Stimulated activated naive CD8-positive, alpha-beta T cell treated with anti-CD3 and anti-CD28 coated beads, Interleukin-15, amount 100 ng/mL, for 72 hours (primary cell): ENCODE measurements around the gene TAS2R8.
"Not testable (repeated sequence)": the region's sequence is repeated elsewhere in the genome, so short reads cannot be mapped to it uniquely, and the experiment has no call there.

Source experiments
- ATAC-seq: fragments of 150-1000 bp; cut with Tn5 transposase; 2 replicates; pipeline ENCODE4 v1.10.0; 2021; ENCODE audit warnings: mild to moderate bottlenecking, moderate library complexity
- DNase-seq, 2 donors: peaks; one replicate each; pipeline ENCODE4 v3.0.0; 2021 to 2022
- H3K27ac Mint-ChIP-seq, 2 donors: one replicate each; pipeline ENCODE4 v1.8.0; 2022; ENCODE audit warnings: mild to moderate bottlenecking in 2 of 2, mixed read lengths in 2 of 2, moderate library complexity in 2 of 2
- H3K27me3 Mint-ChIP-seq: one replicate; pipeline ENCODE4 v1.8.0; 2022; ENCODE audit warnings: mixed read lengths
- H3K4me1 Mint-ChIP-seq: one replicate; pipeline ENCODE4 v1.8.0; 2022; ENCODE audit warnings: mild to moderate bottlenecking, mixed read lengths
- H3K4me3 Mint-ChIP-seq, 2 donors: one replicate each; pipeline ENCODE4 v1.8.0; 2022; ENCODE audit warnings: mild to moderate bottlenecking in 2 of 2, mixed read lengths in 2 of 2, moderate library complexity in 1 of 2
- H3K9me3 Mint-ChIP-seq, 2 donors: one replicate each; pipeline ENCODE4 v1.8.0; 2022; ENCODE audit warnings: mixed read lengths in 2 of 2

Gene TAS2R8

DNA sequence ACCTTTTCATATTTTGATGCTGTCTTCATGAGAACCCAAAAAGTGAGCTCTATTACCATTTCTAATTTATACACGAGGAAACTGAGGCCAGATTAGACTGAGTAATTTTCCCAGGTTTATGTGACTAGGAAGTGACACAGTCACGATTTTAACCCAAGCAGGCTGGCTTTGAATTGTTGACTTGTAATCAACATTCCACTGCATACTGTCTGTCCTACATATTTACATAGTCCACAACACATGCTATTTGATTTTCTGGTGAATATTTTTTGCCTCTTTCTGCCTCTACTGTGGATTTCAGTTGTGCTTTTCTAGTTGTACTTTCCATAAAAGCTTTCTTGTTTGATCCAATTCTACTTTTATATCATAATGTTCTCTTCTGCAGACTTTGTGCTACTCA is 12.9 kb downstream of the TAS2R8 start:
- H3K4me1 Mint-ChIP-seq = no peaks in the 10 kb centered on the region
- no peak for DNase-seq

DNA sequence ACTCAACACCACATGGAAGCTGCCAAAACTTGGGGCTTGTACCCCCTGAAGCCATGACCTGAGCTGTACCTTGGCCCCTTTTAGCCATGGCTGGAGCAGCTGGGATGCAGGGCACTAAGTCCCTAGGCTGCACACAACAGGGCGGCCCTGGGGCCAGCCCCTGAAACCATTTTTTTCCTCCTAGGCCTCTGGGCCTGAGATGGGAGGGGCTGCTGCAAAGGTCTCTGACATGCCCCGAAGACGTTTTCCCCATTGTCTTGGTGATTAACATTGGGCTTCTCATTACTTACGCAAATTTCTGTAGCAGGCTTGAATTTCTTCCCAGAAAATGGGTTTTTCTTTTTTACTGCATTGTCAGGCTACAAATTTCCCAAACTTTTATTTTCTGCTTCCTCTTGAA is 15.3 kb downstream of the TAS2R8 start:
- H3K27ac Mint-ChIP-seq, H3K9me3 Mint-ChIP-seq, ATAC-seq, H3K4me1 Mint-ChIP-seq, DNase-seq, H3K4me3 Mint-ChIP-seq: not testable (repeated sequence)
- peaks cover 19% of the 10 kb centered on the region for H3K27me3 Mint-ChIP-seq

More for the DNA sequence above, 12.9 kb downstream of the TAS2R8 start:
- ATAC-seq = no peak
- peaks cover 7 to 8% of the 10 kb centered on the region in 2 donors for H3K9me3 Mint-ChIP-seq
- H3K27me3 Mint-ChIP-seq = peaks cover 31% of the 10 kb centered on the region
- no peak overlapping the region for H3K27ac Mint-ChIP-seq
- H3K4me3 Mint-ChIP-seq = no peak overlapping the region

DNA sequence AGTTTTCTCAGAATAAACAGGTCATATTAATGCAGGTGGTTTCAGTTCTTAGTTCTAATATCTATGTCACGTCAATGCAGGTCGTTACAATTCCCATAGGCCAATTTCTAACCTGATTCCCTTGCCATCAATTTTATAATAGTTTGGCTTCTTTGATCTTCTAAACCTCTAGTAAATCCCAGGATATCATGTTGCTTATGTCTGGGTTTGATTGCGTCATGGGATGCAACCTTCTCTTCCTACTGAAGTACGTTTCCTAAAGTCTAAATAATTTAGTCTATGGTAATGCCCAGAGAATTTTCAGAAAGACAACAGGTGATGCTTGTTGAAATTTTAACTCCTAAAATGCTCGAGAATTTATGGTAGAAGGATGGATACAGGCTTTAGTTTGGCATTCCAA is 23.8 kb downstream of the TAS2R8 start:
- no peak for ATAC-seq
- Mint-ChIP-seq H3K9me3 (no peaks in the 10 kb centered on the region), H3K4me3 (no peak overlapping the region), H3K4me1 (no peaks in the 10 kb centered on the region), H3K27me3 (peaks cover 7% of the 10 kb centered on the region), H3K27ac (no peak overlapping the region)
- no peak for DNase-seq

DNA sequence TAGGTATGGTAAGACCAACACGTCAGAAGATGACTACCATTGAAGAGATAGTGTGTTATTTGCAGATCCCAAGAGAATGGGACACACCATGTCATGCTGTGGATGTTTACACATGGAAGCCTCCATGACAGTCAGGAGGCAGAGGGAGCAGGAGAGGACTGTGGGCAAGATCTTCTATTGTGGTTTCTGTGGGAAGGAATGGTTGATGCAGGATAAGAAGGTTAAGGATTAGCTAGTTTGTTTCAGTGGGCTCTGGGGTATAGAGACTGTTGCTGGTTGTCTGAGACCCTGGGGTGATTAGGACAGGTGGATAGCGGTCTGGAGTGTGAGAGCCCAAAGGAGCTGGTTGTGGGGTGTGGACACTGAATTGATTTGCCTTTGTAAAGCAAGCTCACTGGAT is 28.0 kb downstream of the TAS2R8 start:
- no peak overlapping the region for H3K27ac Mint-ChIP-seq
- peaks cover 13% of the 10 kb centered on the region for H3K27me3 Mint-ChIP-seq
- DNase-seq (no peak), ATAC-seq (no peak)
- no peak overlapping the region for H3K4me3 Mint-ChIP-seq
- H3K9me3 Mint-ChIP-seq = no peaks in the 10 kb centered on the region
- no peaks in the 10 kb centered on the region for H3K4me1 Mint-ChIP-seq

DNA sequence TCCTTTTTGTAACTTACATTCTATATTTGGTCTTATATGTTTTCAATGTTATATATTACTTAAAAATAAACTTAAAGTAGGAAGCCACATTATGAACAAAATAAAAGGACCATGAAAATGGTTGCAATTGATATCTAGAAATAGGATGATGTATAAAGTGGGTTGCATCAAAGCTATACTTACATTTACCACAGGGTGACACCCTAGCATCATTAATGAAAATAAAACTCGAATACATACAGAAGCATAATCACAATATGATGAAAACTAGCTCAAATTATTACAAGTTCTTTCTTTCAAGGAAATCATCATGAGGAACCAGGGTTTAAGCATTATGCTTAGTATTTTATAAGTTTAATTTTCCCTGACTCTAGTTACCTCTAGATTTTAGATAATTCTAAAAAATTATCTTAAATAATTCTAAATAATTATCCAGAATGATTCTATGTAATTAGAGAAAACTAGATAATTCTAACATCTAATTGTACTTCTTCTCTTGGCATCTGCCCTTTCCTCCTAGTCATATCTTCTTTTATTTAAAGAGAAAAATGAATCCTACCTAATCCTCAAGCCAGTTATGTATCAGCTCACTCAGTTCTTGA is 35.9 kb downstream of the TAS2R8 start:
- Mint-ChIP-seq H3K4me3 (no peak overlapping the region), H3K27me3 (peaks cover 54% of the 10 kb centered on the region), H3K4me1 (no peaks in the 10 kb centered on the region), H3K9me3 (no peaks in the 10 kb centered on the region), H3K27ac (no peak overlapping the region)
- DNase-seq (no peak), ATAC-seq (peak; percentile 66)

DNA sequence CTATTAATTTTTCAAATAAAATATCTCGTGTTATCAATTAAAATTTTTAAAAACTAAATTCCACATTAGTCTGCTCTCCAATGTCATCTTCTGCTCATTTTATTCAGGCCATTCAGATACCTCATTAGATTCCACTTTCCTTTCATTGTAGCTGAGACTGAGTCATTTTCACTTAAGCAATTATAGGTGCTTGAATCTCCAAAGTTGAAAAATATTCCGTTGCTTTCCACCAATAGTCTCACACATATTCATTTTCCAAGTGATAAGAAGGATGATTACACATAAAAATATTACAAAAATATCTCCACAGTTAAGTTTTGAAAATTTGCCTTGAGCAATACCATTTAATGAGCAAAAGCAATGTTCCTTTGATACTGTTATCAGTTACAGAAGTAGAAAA is 47.4 kb downstream of the TAS2R8 start:
- DNase-seq (no peak), ATAC-seq (no peak)
- H3K27me3 Mint-ChIP-seq = peaks cover 62% of the 10 kb centered on the region
- H3K27ac Mint-ChIP-seq = no peak overlapping the region
- H3K4me1 Mint-ChIP-seq = no peaks in the 10 kb centered on the region
- H3K9me3 Mint-ChIP-seq = peaks cover 12 to 18% of the 10 kb centered on the region in 2 donors
- no peak overlapping the region for H3K4me3 Mint-ChIP-seq

DNA sequence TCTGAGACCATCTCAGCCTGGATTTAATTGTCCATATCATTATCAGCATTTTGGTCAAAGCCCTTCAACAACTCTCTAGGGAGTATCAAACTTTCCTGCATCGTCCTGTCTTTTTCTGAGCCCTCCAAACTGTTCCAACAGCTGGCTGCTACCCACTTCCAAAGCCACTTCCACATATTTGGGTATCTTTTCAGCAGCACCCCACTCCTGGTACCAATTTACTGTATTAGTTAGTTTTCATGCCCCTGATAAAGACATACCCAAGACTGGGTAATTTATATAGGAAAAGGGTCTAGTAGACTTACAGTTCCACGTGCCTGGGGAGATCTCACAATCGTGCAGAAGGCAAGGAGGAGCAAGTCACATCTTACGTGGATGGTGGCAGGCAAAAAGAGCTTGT is 50.9 kb downstream of the TAS2R8 start:
- peaks cover 12 to 18% of the 10 kb centered on the region in 2 donors for H3K9me3 Mint-ChIP-seq
- DNase-seq (no peak), ATAC-seq (no peak)
- H3K4me1 Mint-ChIP-seq = no peaks in the 10 kb centered on the region
- no peak overlapping the region for H3K4me3 Mint-ChIP-seq
- no peak overlapping the region for H3K27ac Mint-ChIP-seq
- peaks cover 63% of the 10 kb centered on the region for H3K27me3 Mint-ChIP-seq
